Measurements from ENCODE around the gene INPP5D. TPM values are rescaled to one million over a fixed set of nuclear protein-coding genes. Genes with fewer than 3 reads are reported as not detected.

INPP5D gene
- total and polyA plus RNA-seq, 2 of the 13 experiments (the other 11 are each of a cell fraction or from before 2014, with no cell fraction given), result 16.7 to 18.0 TPM

DNA sequence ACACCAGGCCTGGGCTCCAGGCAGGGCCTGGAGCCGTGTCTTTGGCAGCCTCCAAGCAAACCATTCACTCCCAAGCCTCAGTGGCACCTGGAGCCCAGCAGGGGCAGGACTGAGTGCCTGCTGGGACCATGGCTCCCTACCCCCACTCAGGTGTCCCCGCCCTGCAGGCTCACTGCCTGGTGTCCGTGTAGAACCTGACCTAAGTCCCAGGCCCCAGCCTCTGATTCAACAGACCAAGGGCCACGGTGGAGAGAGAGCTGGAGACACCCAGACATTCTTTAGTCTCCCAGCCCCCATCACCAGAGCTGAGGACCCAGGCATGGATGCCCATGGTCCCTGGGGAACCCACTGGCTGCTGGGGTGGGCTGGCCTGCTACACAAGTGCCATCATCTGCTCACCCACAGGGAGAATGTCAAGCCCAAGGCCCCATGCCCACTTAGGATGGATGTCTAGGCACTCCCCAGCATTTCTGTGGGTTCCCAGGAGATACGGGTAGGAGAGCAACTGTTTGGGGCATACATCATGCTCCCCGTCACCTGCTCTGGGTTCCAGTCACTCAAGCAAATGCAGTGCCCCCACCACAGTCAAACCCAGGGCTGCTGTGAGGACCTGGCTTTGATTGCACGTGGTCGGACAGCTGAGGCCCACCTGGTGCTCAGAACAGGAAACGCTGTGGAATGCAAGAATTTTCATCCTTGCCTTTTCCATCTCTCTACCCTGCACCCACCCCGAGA is 148.4 kb downstream of the INPP5D start (continued):
- TF ChIP-seq, protein P1, sequence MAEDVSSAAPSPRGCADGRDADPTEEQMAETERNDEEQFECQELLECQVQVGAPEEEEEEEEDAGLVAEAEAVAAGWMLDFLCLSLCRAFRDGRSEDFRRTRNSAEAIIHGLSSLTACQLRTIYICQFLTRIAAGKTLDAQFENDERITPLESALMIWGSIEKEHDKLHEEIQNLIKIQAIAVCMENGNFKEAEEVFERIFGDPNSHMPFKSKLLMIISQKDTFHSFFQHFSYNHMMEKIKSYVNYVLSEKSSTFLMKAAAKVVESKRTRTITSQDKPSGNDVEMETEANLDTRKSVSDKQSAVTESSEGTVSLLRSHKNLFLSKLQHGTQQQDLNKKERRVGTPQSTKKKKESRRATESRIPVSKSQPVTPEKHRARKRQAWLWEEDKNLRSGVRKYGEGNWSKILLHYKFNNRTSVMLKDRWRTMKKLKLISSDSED (CRISPR knock-in tag; IDR thresholded peaks at IDR 0.05), result no peak
- TF ChIP-seq ZNF577 (CRISPR knock-in tag; IDR thresholded peaks at IDR 0.05; ENCODE audit: borderline replicate concordance, low read depth) (no peak), ATF7-NPFF (CRISPR knock-in tag; IDR thresholded peaks at IDR 0.05; ENCODE audit: low read depth) (no peak), HNF4A (CRISPR knock-in tag; IDR thresholded peaks at IDR 0.05) (no peak), ZNF891 (CRISPR knock-in tag; IDR thresholded peaks at IDR 0.05) (peak; percentile 68; the same call in 1 of the 2 replicates), RAD21 (CRISPR knock-in tag; IDR thresholded peaks at IDR 0.05) (peak; percentile 41), CTCF (CRISPR knock-in tag; IDR thresholded peaks at IDR 0.05) (peak; percentile 13; the same call in 1 of the 2 replicates), MEIS2 (CRISPR knock-in tag; IDR thresholded peaks at IDR 0.05) (no peak), ZNF672 (CRISPR knock-in tag; IDR thresholded peaks at IDR 0.05) (no peak), ELF1 (CRISPR knock-in tag; IDR thresholded peaks at IDR 0.05) (no peak), MXD3 (CRISPR knock-in tag; IDR thresholded peaks at IDR 0.05) (no peak), TFE3 (CRISPR knock-in tag; IDR thresholded peaks at IDR 0.05) (no peak), HNF4G (IDR thresholded peaks at IDR 0.05; ENCODE audit: borderline replicate concordance, low read depth, low read length) (0 out of 2 replicates have a peak, but pooled peaks have one; percentile 8), HNF4G (CRISPR knock-in tag; IDR thresholded peaks at IDR 0.05; ENCODE audit: borderline replicate concordance, low read depth) (no peak), KDM3A (CRISPR knock-in tag; IDR thresholded peaks at IDR 0.05; ENCODE audit: low read depth) (no peak), GABPB1 (CRISPR knock-in tag; IDR thresholded peaks at IDR 0.05) (0 out of 2 replicates have a peak, but pooled peaks have one; percentile 8)
